Measurements from ENCODE around the gene RTL10.

Gene RTL10

DNA sequence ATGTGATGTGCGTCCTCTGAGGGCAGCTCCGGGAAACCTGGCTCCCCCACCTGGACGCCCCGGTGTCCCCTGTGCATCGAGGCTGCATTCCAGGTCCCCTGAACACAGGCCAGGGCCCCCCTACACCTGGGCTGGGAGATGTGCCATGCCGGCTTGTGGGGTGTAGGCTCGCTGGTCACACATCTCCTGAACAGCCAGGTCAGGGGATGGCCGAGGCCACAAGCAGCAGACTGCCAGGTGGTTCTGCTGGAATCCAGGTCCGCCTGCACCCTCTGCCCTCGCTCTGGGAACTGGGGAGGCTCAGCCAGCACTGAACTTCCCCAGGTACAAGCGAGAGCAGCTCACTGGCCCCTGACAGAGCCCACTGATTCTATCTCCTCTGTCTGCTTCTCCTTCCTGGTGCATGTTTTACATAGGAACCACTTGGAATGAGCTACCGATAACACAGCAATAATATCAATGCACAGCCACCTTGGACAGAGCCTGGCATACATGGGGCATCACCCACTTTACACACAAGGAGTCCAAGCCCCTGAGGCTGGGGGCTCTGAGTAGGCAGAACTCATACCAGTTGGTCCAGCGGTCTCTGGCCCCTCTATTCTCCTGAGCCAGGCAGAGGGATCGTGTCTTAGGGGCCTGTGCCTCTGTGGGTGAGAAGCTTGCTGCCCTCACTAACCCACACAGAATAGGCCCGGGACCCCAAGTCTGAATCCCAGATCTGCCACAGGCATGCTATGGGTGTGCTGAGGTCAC lies 47.3 kb downstream of the RTL10 start:
- DNase-seq, result no peak

DNA sequence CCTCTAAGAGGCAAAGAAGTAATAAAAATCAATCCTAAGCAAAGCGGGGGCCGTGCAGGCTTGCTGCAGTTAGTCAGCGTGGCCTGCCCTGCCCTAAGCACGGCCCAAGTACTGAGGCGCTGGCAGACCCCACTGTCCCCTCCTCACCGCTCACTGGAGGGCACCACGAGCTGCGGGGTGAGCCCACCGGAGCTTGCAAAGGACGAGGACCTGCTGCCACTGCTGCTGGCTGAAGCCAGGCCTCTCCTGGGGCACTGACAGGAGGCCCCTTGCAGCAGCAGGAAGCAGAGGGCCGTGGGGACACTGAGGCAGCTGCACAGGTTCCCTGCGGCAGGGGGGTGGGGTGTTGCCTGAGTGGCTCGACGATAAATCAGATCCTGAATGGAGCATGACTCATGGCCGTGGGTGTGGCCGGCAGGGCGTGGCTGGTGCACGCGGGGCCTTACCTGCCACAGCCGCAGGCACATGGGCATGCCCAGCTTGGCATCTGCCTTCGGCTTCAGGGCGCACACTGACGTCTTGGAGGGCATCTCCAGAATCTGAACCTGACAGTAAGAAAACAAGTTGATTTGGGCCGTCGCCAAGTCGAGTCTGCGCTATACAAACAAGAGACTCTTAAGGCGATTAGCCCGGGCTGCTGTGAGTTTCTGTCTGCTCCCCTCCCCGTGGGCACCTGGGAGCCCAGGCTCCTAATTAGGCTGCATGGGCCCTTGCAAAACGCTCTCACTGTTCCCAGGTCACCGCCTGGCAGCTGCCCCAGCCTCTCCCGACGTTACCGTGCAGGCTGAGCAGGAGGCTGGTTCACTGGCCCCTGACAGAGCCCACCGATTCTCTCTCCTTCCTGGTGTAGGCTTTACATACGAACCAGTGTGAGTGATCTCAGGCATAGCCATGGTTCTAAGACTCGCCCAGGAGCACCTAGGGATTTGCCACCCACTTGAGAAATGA lies 48.2 kb downstream of the RTL10 start:
- no peak for DNase-seq

DNA sequence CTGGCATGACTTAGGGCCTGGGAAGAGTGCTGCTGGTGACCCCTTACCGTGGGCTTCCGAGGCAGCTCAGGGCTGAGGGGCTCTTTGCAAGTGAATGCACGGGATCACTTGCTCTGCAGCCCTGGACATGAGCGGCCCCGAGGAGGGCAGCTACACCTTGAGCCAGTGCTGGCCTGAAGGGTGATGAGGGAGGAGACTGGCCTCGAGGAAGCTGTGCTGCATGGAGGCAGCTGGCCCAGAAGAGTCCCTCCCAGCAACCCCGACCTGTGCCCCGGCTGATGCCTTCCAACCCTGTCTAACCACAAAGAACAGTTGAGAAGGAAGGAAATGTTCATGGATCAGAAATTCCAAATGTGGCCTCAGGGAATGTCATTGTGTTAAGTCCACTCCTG lies 48.9 kb downstream of the RTL10 start:
- no peak for DNase-seq
